Vagina (tissue), 2 donors: ENCODE results near the gene FXYD6.

Experiments used
- CTCF ChIP-seq, 3 experiments: fragments of 450-650 bp in 2 of 3; fragments of 200-600 bp in 1 of 3; sonication (generic) in 1 of 3; IDR thresholded peaks; one replicate each; pipeline ENCODE4 v1.5.1; 2017 to 2019; ENCODE audit warnings: antibody characterized with exemption in 3 of 3, mild to moderate bottlenecking in 2 of 3, moderate library complexity in 2 of 3
- POLR2A ChIP-seq, 2 donors: fragments of 450-650 bp; IDR thresholded peaks; one replicate each; pipeline ENCODE4 v1.6.1; 2017; ENCODE audit warnings: antibody characterized with exemption in 2 of 2, mild to moderate bottlenecking in 2 of 2, moderate library complexity in 2 of 2
- POLR2AphosphoS5 ChIP-seq, 2 donors: sonication (generic); formaldehyde crosslinking; IDR thresholded peaks; one replicate each; pipeline ENCODE4 v1.9.0; 2017; ENCODE audit warnings: antibody characterized with exemption in 2 of 2, mild to moderate bottlenecking in 2 of 2, low read depth in 1 of 2; ENCODE audit not compliant: insufficient read depth in 1 of 2

DNA sequence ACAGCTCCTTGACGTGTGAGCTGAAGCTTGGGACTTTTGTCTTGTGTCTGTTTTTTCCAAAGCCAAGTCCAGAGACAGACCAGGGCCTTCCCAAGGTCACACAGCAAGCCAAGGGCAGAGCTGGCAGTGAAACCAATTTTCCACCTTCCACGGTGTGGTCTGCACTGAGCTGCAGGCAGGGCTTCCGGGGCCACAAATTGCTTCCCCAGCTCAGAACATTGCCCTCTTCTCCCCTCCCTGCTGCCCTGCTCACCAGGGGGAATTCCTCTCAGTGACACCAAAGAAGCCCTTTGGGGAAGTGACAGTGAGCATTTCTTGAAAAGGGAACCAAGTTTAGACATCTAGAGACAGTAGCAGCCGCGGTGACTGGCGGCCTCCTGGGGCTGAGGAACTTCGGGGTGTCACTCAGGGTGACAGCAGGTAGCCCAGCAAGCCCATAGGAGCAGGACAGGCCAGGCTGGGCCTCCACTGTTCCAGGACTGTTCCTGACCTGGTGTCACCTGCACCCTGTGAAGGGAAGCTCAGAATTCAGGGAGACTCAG is 61.1 kb downstream of the FXYD6 start:
- no peak for TF ChIP-seq CTCF (IDR thresholded peaks at IDR 0.05)
- TF ChIP-seq POLR2AphosphoS5 (IDR thresholded peaks at IDR 0.05; ENCODE audit: insufficient read depth in 1 of 2, low read depth in 1 of 2) = no peak
- TF ChIP-seq POLR2A (IDR thresholded peaks at IDR 0.05) = no peak
